ENCODE results near the gene KREMEN2. TPM values are rescaled to one million over a fixed set of nuclear protein-coding genes. Genes with fewer than 3 reads are reported as not detected.

KREMEN2 gene
- total RNA-seq, 2 donors from 2014 or later: 5.0 to 8.4 TPM

DNA sequence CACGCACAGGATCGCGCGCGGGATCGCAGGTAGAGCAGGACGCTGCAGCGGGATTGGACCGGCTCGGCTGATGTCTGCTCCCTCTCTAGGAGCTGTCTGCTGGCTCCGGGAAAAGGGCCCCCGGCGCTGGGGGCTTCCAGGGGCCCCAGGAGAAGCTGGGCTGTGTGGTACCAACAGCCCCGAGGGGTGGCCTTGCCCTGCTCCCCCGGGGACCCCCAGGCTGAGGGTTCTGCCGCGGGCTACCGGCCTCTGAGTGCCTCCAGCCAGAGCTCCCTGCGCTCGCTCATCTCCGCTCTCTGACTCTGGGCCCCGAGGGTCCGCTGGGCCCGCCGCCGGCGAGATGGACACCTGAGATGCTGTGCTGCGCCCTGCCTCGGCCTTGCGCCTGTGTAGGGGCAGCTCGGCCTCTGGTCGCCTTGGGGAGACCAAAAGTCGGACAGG lies 3.7 kb downstream of the KREMEN2 start:
- no peak overlapping the region for H3K9ac ChIP-seq (ENCODE audit: extremely low read depth, low read length, poor library complexity, severe bottlenecking)
- peaks cover 13% of the 10 kb centered on the region for H3K36me3 Mint-ChIP-seq (ENCODE audit: low read depth)

DNA sequence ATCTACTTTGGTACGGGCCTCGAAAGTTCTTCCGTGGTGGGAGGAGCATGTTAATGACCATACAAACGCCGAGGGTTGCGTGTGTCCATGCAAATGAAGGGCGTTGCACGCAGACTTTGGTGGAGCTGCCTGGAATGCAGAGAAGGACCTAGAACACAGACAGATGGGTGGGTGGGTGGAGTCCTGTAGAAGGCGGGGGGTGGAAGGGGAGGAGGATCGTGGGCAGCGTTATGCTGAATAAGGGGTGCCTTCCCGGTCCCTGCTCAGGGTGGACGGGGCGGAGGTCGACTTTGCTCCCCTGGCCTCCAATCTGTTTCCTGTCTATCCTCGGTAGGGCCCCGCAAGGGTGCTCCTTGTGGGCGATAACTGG lies 4.3 kb downstream of the KREMEN2 start:
- H3K27ac ChIP-seq (ENCODE audit: low read depth, low read length): no peak overlapping the region
- Mint-ChIP-seq H3K36me3 (ENCODE audit: low read depth) (peaks cover 14% of the 10 kb centered on the region), H3K4me3 (peak overlapping the region; percentile 64), H3K27me3 (ENCODE audit: insufficient read depth) (peaks cover 40% of the 10 kb centered on the region), H3K9me3 (no peaks in the 10 kb centered on the region), H3K4me1 (peaks cover 6% of the 10 kb centered on the region), H3K27ac (no peak overlapping the region)
- H3K4me3 ChIP-seq (ENCODE audit: low read length): peak overlapping the region; percentile 80
- no peaks in the 10 kb centered on the region for H3K36me3 ChIP-seq (ENCODE audit: control insufficient read depth, insufficient read depth, low read length)
- TF ChIP-seq, protein P1, sequence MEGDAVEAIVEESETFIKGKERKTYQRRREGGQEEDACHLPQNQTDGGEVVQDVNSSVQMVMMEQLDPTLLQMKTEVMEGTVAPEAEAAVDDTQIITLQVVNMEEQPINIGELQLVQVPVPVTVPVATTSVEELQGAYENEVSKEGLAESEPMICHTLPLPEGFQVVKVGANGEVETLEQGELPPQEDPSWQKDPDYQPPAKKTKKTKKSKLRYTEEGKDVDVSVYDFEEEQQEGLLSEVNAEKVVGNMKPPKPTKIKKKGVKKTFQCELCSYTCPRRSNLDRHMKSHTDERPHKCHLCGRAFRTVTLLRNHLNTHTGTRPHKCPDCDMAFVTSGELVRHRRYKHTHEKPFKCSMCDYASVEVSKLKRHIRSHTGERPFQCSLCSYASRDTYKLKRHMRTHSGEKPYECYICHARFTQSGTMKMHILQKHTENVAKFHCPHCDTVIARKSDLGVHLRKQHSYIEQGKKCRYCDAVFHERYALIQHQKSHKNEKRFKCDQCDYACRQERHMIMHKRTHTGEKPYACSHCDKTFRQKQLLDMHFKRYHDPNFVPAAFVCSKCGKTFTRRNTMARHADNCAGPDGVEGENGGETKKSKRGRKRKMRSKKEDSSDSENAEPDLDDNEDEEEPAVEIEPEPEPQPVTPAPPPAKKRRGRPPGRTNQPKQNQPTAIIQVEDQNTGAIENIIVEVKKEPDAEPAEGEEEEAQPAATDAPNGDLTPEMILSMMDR (conservative IDR thresholded peaks at IDR 0.05): no peak
- 49 to 58% methylated on average over 16 to 18 of the region's 18 CpGs for WGBS, 2 experiments (ENCODE audit: insufficient coverage in 1 of 2, insufficient read length in 1 of 2)
- H3K9me3 ChIP-seq (ENCODE audit: control insufficient read depth, low read length): no peaks in the 10 kb centered on the region
- H3K9ac ChIP-seq (ENCODE audit: extremely low read depth, low read length, poor library complexity, severe bottlenecking): no peak overlapping the region
- peaks cover 14% of the 10 kb centered on the region for H3K4me1 ChIP-seq (ENCODE audit: control insufficient read depth, insufficient read depth, low read length)
- H3K27me3 ChIP-seq (ENCODE audit: control insufficient read depth, insufficient read depth, low read length, poor library complexity, severe bottlenecking): no peaks in the 10 kb centered on the region
- DNase-seq: no peak

More for the DNA sequence above, 3.7 kb downstream of the KREMEN2 start:
- Histone ChIP-seq H3K27me3 (ENCODE audit: control insufficient read depth, insufficient read depth, low read length, poor library complexity, severe bottlenecking) (peaks cover 4% of the 10 kb centered on the region), H3K9me3 (ENCODE audit: control insufficient read depth, low read length) (no peaks in the 10 kb centered on the region), H3K27ac (ENCODE audit: low read depth, low read length) (no peak overlapping the region), H3K4me1 (ENCODE audit: control insufficient read depth, insufficient read depth, low read length) (peaks cover 14% of the 10 kb centered on the region), H3K36me3 (ENCODE audit: control insufficient read depth, insufficient read depth, low read length) (no peaks in the 10 kb centered on the region), H3K4me3 (ENCODE audit: low read length) (no peak overlapping the region)
- H3K4me3 Mint-ChIP-seq: no peak overlapping the region
- TF ChIP-seq, protein P1 (conservative IDR thresholded peaks at IDR 0.05): no peak
- no peak overlapping the region for H3K27ac Mint-ChIP-seq
- peaks cover 6% of the 10 kb centered on the region for H3K4me1 Mint-ChIP-seq
- H3K27me3 Mint-ChIP-seq (ENCODE audit: insufficient read depth): peaks cover 43% of the 10 kb centered on the region
- no peaks in the 10 kb centered on the region for H3K9me3 Mint-ChIP-seq
- 94 to 98% methylated on average over 25 to 33 of the region's 33 CpGs for WGBS, 2 experiments (ENCODE audit: insufficient coverage in 1 of 2, insufficient read length in 1 of 2)
- DNase-seq: no peak

DNA sequence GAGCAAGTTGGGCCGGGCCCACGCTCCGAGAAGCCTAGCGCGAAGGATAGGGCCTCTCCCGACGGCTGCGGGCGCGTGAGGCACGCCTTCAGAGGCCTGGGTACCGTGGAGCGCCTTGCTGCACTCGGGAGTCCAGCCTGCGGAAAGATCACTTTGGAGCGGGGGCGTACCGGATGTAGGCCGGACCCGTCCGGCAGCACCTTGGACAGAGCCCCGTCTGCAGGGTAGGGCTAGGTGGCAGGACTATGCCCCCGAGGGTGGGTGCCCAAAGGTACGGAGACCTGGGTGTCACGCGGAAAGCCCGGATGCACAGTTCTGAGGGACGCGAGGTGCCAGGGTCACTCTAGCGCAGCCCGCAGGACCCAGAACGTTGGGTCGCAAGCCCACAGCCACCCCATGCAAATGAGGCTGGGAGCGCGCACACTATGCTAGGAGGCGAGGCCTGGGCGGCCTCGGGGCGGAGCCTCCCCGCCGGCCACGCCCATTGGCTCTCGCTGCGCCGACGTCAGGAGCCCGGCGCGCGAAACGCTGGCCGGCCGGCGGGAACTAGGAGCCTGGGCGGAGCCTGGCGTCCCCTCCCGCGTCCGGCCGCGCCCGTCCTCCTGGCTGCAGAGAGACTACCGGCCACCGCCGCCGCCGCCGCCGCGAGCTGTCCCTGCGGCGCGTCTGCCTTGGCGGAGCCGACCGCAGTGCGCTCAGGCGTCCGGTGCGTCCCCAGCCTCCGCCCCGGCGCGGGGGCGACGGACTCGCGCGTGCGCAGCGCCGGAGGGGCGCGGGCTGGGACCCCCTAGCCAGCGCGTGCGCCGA lies 4.9 kb downstream of the KREMEN2 start, which contains the start of gene PAQR4:
Gene PAQR4, plus strand, starts transcription at position 611 of the 807 bp plus-strand sequence. CDS start 327 bp downstream, outside the sequence.
- peak; percentile 95 for DNase-seq
- Histone ChIP-seq H3K9ac (ENCODE audit: extremely low read depth, low read length, poor library complexity, severe bottlenecking) (peak within 1 kb of the TSS; percentile 38), H3K36me3 (ENCODE audit: control insufficient read depth, insufficient read depth, low read length) (no peaks in the 10 kb centered on the region), H3K27me3 (ENCODE audit: control insufficient read depth, insufficient read depth, low read length, poor library complexity, severe bottlenecking) (no peaks in the 10 kb centered on the region), H3K27ac (ENCODE audit: low read depth, low read length) (peak within 1 kb of the TSS; percentile 49), H3K4me1 (ENCODE audit: control insufficient read depth, insufficient read depth, low read length) (peaks cover 14% of the 10 kb centered on the region), H3K9me3 (ENCODE audit: control insufficient read depth, low read length) (no peaks in the 10 kb centered on the region), H3K4me3 (ENCODE audit: low read length) (peak within 1 kb of the TSS; percentile 80)
- H3K27ac Mint-ChIP-seq: no peak within 1 kb of the TSS
- H3K9me3 Mint-ChIP-seq: no peaks in the 10 kb centered on the region
- peaks cover 14% of the 10 kb centered on the region for H3K36me3 Mint-ChIP-seq (ENCODE audit: low read depth)
- TF ChIP-seq, protein P1 (conservative IDR thresholded peaks at IDR 0.05): no peak
- peaks cover 37% of the 10 kb centered on the region for H3K27me3 Mint-ChIP-seq (ENCODE audit: insufficient read depth)
- H3K4me1 Mint-ChIP-seq: peaks cover 6% of the 10 kb centered on the region
- WGBS, 2 experiments (ENCODE audit: insufficient coverage in 1 of 2, insufficient read length in 1 of 2): 3 to 7% methylated on average over 34 to 98 of the region's 98 CpGs
- peak within 1 kb of the TSS; percentile 64 for H3K4me3 Mint-ChIP-seq
